GM04503 (cell line): ENCODE results near the gene C3orf52.

Experiments
- DNase-seq: peaks from one replicate; pipeline ENCODE4 v3.0.0-alpha.2; 2012; ENCODE audit warnings: low read depth

Gene C3orf52

GRCh38 chr3:112086875-112087524 is 811 bp downstream of the C3orf52 start:
- no peak for DNase-seq

- DNase-seq = no peak
Observed at GRCh38 chr3:112087746-112088145, 1.6 kb downstream of the C3orf52 start.

- DNase-seq = no peak
Observed at GRCh38 chr3:112088944-112089343, 2.8 kb downstream of the C3orf52 start.

- DNase-seq = no peak
Observed at GRCh38 chr3:112089956-112090886, 4.0 kb downstream of the C3orf52 start.

GRCh38 chr3:112090887-112091586 is 4.8 kb downstream of the C3orf52 start:
- DNase-seq = no peak

- DNase-seq = no peak
Observed at GRCh38 chr3:112092496-112093179, 6.4 kb downstream of the C3orf52 start.

GRCh38 chr3:112093180-112093522 is 7.0 kb downstream of the C3orf52 start:
- no peak for DNase-seq

GRCh38 chr3:112095731-112096130 is 9.5 kb downstream of the C3orf52 start:
- DNase-seq = no peak

- DNase-seq = no peak
Observed at GRCh38 chr3:112096176-112096575, 10.0 kb downstream of the C3orf52 start.

- DNase-seq = peak; percentile 97
Observed at GRCh38 chr3:112097378-112097777, 11.2 kb downstream of the C3orf52 start.

GRCh38 chr3:112101916-112102315 is 15.7 kb downstream of the C3orf52 start:
- DNase-seq = peak; percentile 35

- no peak for DNase-seq
Observed at GRCh38 chr3:112104774-112105173, 18.6 kb downstream of the C3orf52 start.

GRCh38 chr3:112109322-112109721 is 23.1 kb downstream of the C3orf52 start:
- no peak for DNase-seq

- no peak for DNase-seq
Observed at GRCh38 chr3:112111785-112112402, 25.7 kb downstream of the C3orf52 start.

- no peak for DNase-seq
Observed at GRCh38 chr3:112114576-112115160, 28.5 kb downstream of the C3orf52 start.

GRCh38 chr3:112115161-112115739 is 29.1 kb downstream of the C3orf52 start:
- DNase-seq = no peak

GRCh38 chr3:112115806-112116383 is 29.7 kb downstream of the C3orf52 start:
- no peak for DNase-seq

- DNase-seq = no peak
Observed at GRCh38 chr3:112116748-112117186, 30.6 kb downstream of the C3orf52 start.

- DNase-seq = no peak
Observed at GRCh38 chr3:112117415-112117814, 31.2 kb downstream of the C3orf52 start.

GRCh38 chr3:112117841-112118571 is 31.8 kb downstream of the C3orf52 start:
- DNase-seq = no peak
